Vagina (tissue), 2 donors: Measurements from ENCODE around the gene TBX1.

ENCODE experiments used
- CTCF ChIP-seq, 3 experiments: fragments of 450-650 bp in 2 of 3; fragments of 200-600 bp in 1 of 3; sonication (generic) in 1 of 3; IDR thresholded peaks; one replicate each; pipeline ENCODE4 v1.5.1; 2017 to 2019; ENCODE audit warnings: antibody characterized with exemption in 3 of 3, mild to moderate bottlenecking in 2 of 3, moderate library complexity in 2 of 3
- POLR2A ChIP-seq, 2 donors: fragments of 450-650 bp; IDR thresholded peaks; one replicate each; pipeline ENCODE4 v1.6.1; 2017; ENCODE audit warnings: antibody characterized with exemption in 2 of 2, mild to moderate bottlenecking in 2 of 2, moderate library complexity in 2 of 2

GRCh38 chr22:19764636-19765476, 4.3 kb downstream of the TBX1 start:
- TF ChIP-seq POLR2A (IDR thresholded peaks at IDR 0.05) (no peak), CTCF (IDR thresholded peaks at IDR 0.05) (no peak)
